Stimulated activated CD4-positive, alpha-beta T cell treated with anti-CD3 and anti-CD28 coated beads, TNF-alpha, amount 100 ng/mL, for 24 hours (primary cell): ENCODE results near the gene DNTTIP2.
"Not testable (repeated sequence)": the region's sequence is repeated elsewhere in the genome, so short reads cannot be mapped to it uniquely, and the experiment has no call there.

Source experiments
- DNase-seq, 3 experiments: peaks; one replicate each; pipeline ENCODE4 v3.0.0-alpha.2; 2020; ENCODE audit warnings: low read depth in 3 of 3

The DNTTIP2 gene

GRCh38 chr1:93877529-93877928, 1.5 kb downstream of the DNTTIP2 start:
- DNase-seq: no peak

- no peak for DNase-seq
Observed at GRCh38 chr1:93876244-93876643, 2.8 kb downstream of the DNTTIP2 start.

DNA sequence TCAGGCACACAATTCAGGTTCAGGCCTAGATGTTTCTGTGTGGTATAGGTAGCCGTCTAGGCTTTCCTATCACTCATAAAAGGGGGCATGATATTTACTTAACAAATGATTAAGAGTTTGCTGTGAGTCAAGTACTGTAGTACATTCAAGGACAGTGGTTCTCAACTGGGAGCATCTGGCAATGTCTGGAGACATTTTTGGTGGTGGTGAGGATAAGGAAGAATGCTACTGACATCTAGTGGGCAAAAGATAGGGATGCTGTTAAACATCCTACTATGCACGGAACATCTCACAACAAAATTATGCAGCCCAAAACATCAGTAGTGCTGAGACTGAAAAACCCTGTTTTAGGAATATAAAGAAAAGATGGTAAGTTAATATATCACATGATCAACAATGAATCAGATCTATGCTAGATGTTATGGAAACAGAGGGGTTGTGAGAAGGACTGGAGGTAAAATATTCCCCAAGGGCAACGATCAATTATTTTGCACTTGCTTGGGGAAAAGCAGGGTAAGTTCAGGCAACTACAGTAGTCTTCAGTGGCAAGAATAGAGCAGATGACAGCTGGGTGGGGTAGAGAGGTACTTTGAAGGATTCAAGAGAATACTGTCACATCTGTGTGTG, 4.9 kb downstream of the DNTTIP2 start:
- no peak for DNase-seq

DNA sequence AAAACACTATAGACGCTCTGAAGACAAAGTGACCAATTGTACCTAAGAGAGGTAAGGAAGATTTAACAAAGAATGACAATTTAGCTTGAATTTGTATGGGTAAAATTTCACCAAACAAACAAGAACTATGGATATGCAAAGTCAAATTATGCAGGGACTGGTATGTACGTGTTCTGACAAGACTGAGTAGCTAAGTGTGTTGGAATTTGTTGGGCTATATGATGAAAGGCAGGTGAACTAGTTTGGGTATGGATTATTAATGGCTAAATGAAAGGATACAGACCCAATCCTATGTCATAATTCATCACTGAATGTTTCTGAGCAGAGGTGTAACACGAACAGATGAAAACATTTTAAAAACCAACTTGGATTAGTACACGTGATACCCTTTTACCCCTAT, 7.6 kb downstream of the DNTTIP2 start:
- DNase-seq: no peak

DNA sequence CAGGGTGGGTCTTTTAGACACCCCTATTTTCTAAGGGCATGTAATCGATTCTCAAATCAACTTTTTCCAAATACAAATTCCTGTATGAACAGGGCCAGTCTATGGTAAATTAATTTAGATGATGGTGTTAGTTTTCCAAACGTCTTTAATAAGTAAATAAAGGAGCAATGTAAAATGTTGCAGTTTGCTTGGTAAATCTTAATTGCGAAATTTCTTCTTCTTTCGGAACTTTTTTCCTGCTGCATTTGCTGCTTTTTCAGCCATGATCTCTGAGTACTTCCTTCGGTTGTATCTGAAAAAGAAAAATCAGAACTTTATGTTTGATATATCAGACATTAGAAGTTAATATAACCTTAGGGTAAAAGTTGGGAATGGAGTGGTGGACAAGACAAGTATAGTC, 9.4 kb downstream of the DNTTIP2 start:
- no peak for DNase-seq

GRCh38 chr1:93868492-93868891, 10.5 kb downstream of the DNTTIP2 start:
- DNase-seq: not testable (repeated sequence)

GRCh38 chr1:93865253-93865652, 13.8 kb downstream of the DNTTIP2 start:
- no peak for DNase-seq

GRCh38 chr1:93864175-93864574, 14.8 kb downstream of the DNTTIP2 start:
- no peak for DNase-seq

DNA sequence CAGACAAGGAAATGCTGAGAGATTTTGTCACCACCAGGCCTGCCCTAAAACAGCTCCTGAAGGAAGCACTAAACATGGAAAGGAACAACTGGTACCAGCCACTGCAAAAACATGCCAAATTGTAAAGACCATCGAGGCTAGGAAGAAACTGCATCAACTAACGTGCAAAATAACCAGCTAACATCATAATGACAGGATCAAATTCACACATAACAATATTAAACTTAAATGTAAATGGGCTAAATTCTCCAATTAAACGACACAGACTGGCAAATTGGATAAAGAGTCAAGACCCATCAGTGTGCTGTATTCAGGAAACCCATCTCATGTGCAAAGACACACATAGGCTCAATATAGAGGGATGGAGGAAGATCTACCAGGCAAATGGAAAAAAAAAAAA, 21.4 kb downstream of the DNTTIP2 start:
- not testable (repeated sequence) for DNase-seq

GRCh38 chr1:93855983-93856382, 23.0 kb downstream of the DNTTIP2 start:
- DNase-seq: not testable (repeated sequence)

GRCh38 chr1:93853940-93854339, 25.1 kb downstream of the DNTTIP2 start:
- DNase-seq: no peak

DNA sequence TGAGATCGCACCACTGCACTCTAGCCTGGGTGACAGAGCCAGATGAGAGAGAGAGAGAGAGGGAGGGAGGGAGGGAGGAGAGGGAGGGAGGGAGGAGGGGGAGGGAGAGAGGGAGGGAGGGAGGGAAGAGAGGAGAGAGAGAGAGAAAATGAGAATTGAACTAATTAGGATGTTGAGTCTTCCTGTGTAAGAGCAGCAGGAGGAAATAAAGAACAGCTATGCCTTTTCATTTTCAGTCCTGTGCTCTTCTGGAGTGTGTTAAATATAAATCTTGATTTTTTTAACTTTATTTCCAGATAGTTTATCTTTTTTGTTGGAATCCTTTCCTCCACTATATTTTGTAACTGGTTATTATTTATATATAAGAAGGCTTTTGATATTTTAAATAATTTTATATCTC, 27.1 kb downstream of the DNTTIP2 start:
- DNase-seq: no peak

- DNase-seq: no peak
Observed at GRCh38 chr1:93851327-93851712, 27.7 kb downstream of the DNTTIP2 start.

DNA sequence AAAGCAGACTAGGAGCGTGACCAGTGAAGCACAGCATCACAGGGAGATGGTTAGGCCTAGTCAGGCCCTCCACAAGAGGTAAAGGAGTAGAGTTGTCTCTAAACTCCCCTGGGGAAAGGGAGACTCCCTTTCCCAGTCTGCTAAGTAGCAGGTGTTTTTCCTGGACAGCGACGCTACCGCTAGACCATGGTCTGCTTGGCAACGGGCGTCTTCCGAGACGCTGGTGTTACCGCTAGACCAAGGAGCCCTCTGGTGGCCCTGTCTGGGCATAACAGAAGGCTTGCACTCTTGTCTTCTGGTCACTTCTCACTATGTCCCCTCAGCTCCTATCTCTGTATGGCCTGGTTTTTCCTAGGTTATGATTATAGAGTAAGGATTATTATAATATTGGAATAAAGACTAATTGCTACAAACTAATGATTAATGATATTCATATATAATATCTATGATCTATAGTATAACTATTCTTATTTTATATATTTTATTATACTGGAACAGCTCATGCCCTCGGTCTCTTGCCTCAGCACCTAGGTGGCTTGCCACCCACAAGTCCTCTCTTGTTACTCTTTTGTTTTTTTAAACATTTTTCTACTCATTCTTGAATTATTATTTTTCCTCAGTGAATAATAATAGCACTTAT, 28.2 kb downstream of the DNTTIP2 start:
- DNase-seq: peak; percentile 11 to 60 (median 45)

GRCh38 chr1:93848350-93848883, 30.6 kb downstream of the DNTTIP2 start:
- DNase-seq: no peak

DNA sequence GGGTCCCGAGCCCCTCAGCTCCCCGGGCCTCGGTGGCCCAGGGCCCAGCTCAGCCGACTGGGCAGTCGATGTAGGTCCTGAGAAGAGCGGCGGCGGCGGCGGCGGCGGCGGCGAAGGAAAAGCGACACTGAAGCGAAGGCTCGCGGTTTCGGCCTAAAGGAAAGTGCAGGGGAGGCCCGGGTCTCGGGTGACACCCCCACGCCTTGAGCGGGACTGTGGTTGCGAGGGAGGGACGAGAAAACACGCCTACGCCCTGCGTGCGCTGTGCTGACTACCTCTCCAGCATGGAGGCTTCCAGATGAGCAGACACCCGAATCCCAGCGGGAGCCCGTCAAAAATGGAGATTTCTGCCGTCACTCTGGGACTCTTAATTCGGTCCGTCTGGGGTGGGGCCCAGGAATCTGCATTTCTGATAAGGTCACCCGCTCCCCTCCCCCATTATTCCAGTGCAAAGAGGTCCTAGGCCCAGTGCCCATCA, 31.2 kb downstream of the DNTTIP2 start:
- DNase-seq: peak; percentile 26 to 53 (median 38)

DNA sequence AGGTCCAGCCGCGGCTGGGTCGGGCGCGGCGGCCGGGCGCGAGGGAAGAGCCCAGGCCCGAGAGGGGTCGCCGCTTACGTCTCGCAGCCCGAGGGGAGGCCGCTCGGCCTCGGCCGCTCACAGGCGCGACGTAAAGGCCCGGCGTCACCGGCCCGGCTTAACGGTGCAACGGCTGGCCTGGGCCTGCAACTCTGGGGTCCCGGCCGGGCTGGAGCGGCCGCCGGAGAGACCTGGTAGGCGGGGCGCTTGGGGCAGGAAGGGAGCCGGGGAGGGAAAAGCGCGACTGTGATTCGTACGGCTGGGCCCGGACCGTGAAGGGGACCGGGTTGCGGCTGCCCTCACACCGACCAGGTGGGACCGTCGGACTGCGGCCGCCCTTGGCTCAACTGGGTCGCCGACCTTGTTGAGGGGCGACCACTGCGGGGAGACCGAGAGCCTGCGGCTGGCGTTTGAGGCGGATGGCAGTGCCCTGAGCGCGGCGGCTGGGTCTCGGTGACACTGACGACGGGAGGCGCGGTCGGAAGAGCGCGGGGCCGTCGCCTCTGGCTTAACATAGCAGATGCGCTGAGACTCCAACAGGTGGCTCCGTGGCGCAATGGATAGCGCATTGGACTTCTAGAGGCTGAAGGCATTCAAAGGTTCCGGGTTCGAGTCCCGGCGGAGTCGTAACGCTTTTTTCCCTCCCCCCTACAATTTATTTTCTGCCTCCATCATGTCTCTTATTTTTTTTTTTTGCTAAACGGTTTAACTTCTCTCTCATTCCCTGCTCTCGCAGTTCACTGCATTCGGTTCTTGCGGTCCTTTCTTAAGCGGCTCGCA, 31.8 kb downstream of the DNTTIP2 start:
- DNase-seq: peak; percentile 74 to 82 (median 77)

GRCh38 chr1:93846206-93846991, 32.6 kb downstream of the DNTTIP2 start:
- DNase-seq: peak; percentile 62 to 77 (median 71)

DNA sequence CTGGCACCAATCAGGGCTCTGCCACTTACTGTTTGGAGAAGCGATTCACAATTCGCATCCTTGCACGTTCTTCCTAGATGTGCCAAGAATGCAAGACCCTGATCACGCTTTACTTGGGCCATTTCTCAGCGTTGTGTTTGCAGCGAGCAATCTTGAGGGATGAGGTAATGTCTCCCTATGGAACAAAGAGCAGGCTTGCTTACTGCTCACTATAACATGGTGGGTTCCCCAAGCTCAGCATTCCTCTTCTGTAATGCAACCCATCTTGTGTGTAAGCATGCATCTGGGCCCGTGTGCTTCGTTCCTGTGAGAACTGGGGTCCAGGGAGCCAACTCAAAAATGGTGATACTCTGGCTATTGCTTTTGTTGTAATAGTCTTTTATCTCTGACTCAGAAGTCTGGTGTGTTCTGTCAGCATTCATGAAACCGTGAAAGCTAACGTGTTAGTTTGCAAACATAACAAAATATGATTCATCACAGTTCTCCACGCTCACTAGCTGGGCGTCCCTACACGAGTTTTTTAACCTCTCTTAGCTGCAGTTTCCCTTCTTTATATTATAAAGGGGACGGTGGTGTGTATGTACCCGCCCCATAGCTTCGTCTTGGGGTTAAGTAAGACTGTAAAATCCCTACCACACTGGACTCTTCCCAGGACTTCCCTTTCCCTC, 33.3 kb downstream of the DNTTIP2 start:
- peak in 1 of 3 experiments; percentile 7 for DNase-seq

DNA sequence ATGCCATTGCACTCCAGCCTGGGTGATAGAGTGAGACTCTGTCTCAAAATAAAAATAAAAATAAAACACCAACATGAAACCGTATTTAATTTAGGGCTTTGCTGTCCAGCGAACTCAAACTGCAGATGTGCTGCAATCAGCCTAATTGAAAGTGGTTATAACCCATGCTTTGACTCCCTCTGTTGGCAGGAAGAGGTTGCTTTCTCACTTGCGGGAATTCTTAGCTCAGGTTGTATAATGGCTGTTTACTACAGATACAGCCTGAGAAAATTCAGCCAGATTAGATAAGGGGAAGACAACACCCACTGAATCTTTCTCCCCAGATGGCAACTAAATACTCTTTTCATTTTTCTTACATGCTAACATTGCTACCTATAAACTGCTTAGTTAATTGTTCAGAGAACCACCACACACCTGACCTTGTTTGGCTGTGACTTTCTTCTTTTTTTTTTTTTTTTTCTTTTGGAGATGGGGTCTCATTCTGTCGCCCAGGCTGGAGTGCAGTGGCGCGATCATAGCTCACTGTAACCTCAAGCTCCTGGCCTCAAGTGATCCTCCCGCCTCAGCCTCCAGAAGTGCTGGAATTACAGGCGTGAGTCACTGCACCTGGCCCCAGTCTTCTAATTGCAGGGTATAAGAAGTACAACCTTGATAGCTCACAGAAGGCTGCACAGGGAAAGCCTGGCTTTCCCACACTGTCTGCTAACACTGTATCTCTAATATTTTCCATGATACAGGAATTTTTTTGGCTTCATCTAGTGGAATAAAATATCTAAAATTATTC, 34.6 kb downstream of the DNTTIP2 start:
- no peak for DNase-seq
